Gastroesophageal sphincter (tissue), 4 donors: Measurements from ENCODE around the gene ZNF691. TPM values are rescaled to one million over a fixed set of nuclear protein-coding genes. Genes with fewer than 3 reads are reported as not detected.
"Not testable (repeated sequence)": the region's sequence is repeated elsewhere in the genome, so short reads cannot be mapped to it uniquely, and the experiment has no call there.

Experiments used
- ATAC-seq: fragments of 150-250 bp; one replicate; pipeline ENCODE4 v1.9.1; 2016; ENCODE audit warnings: mild to moderate bottlenecking, moderate library complexity
- H3K27ac ChIP-seq, 4 donors: fragments of 200-600 bp; sonication (generic) in 3 of 4; 1 replicate in 3 of 4; 2 replicates in 1 of 4; pipeline ENCODE4 v1.5.1; 2016 to 2019
- H3K27me3 ChIP-seq: fragments of 200-600 bp; sonication (generic); one replicate; pipeline ENCODE4 v1.5.1; 2019
- H3K36me3 ChIP-seq, 2 donors: fragments of 200-600 bp; sonication (generic); one replicate each; pipeline ENCODE4 v1.5.1; 2019; ENCODE audit warnings: control low read depth in 1 of 2
- H3K4me1 ChIP-seq, 3 donors: fragments of 200-600 bp; sonication (generic); 1 replicate in 2 of 3; 2 replicates in 1 of 3; pipeline ENCODE4 v1.5.1; 2016 to 2019; ENCODE audit warnings: control low read depth in 2 of 3
- H3K4me3 ChIP-seq, 2 donors: fragments of 200-600 bp; sonication (generic); one replicate each; pipeline ENCODE4 v1.5.1; 2019; ENCODE audit warnings: mild to moderate bottlenecking in 1 of 2, moderate library complexity in 1 of 2
- H3K9me3 ChIP-seq, 3 donors: fragments of 200-600 bp; sonication (generic); one replicate each; pipeline ENCODE4 v1.5.1; 2017 to 2019; ENCODE audit warnings: control low read depth in 2 of 3
- CTCF ChIP-seq, 4 experiments: fragments of 200-600 bp in 2 of 4; fragments of 450-650 bp in 2 of 4; sonication (generic) in 1 of 4; IDR thresholded peaks; one replicate each; pipeline ENCODE4 v1.5.1; 2017 to 2019; ENCODE audit warnings: antibody characterized with exemption in 4 of 4, mild to moderate bottlenecking in 2 of 4, moderate library complexity in 2 of 4
- EP300 ChIP-seq: sonication (generic); formaldehyde crosslinking; IDR thresholded peaks from one replicate; pipeline ENCODE4 v1.6.1; 2017; ENCODE audit warnings: antibody characterized with exemption, mild to moderate bottlenecking
- POLR2A ChIP-seq, 2 donors: fragments of 450-650 bp; IDR thresholded peaks; one replicate each; pipeline ENCODE4 v1.6.1; 2017; ENCODE audit warnings: antibody characterized with exemption in 2 of 2, mild to moderate bottlenecking in 2 of 2, moderate library complexity in 1 of 2
- POLR2AphosphoS5 ChIP-seq: sonication (generic); formaldehyde crosslinking; IDR thresholded peaks from one replicate; pipeline ENCODE4 v1.6.1; 2017; ENCODE audit warnings: antibody characterized with exemption
- WGBS, 2 donors: methylation state at CpG; one replicate each; pipeline ENCODE4 v1.1.5; 2018; ENCODE audit warnings: low coverage in 1 of 2; 5-methylcytosine and 5-hydroxymethylcytosine counted together
- total RNA-seq, 4 donors: library from RNA; depleted of rRNA; stranded (reverse); fragments of >200 nt; gene quantifications; one replicate each; pipeline ENCODE4 v1.1.0, GENCODE V29; 2016

Gene ZNF691
- total RNA-seq, 4 donors from 2014 or later, result 11.2 to 22.4 (median 13.8) TPM

GRCh38 chr1:42806593-42806992, 39.8 kb upstream of the ZNF691 start:
- no peaks in the 10 kb centered on the region for H3K27me3 ChIP-seq
- H3K27ac ChIP-seq, result peak overlapping the region in 1 of 4 donors; percentile 14
- H3K4me3 ChIP-seq, result no peak overlapping the region
- TF ChIP-seq POLR2AphosphoS5 (no peak), EP300 (no peak)
- no peak for ATAC-seq
- no peaks in the 10 kb centered on the region for H3K9me3 ChIP-seq
- H3K36me3 ChIP-seq, result peaks cover 0 to 35% of the 10 kb centered on the region in 2 donors
- WGBS, 2 donors, result 84 to 90% methylated on average over 3 to 5 of the region's 5 CpGs
- no peaks in the 10 kb centered on the region for H3K4me1 ChIP-seq

GRCh38 chr1:42807056-42807668, 39.3 kb upstream of the ZNF691 start:
- Histone ChIP-seq H3K27ac (peak overlapping the region in 1 of 4 donors; percentile 14), H3K4me3 (no peak overlapping the region), H3K4me1 (no peaks in the 10 kb centered on the region), H3K27me3 (no peaks in the 10 kb centered on the region), H3K9me3 (no peaks in the 10 kb centered on the region), H3K36me3 (peaks cover 0 to 35% of the 10 kb centered on the region in 2 donors)
- ATAC-seq, result peak; percentile 82
- no peak for TF ChIP-seq CTCF (IDR thresholded peaks at IDR 0.05)
- no peak for TF ChIP-seq POLR2AphosphoS5
- TF ChIP-seq EP300, result no peak
- no peak for TF ChIP-seq POLR2A (IDR thresholded peaks at IDR 0.05)

- WGBS, 2 donors, result 93 to 96% methylated on average over 3 of the region's 3 CpGs
- not testable (repeated sequence) for H3K36me3 ChIP-seq, H3K27me3 ChIP-seq, H3K9me3 ChIP-seq, ATAC-seq, H3K4me3 ChIP-seq, H3K27ac ChIP-seq
- peaks cover 0 to 26% (median 9%) of the 10 kb centered on the region in 3 donors for H3K4me1 ChIP-seq
These were observed 31.6 kb upstream of the ZNF691 start for GRCh38 chr1:42814815-42815214.

GRCh38 chr1:42815941-42816584, 30.4 kb upstream of the ZNF691 start:
- TF ChIP-seq POLR2A (IDR thresholded peaks at IDR 0.05), result no peak
- no peak for TF ChIP-seq POLR2AphosphoS5
- no peak for TF ChIP-seq EP300
- TF ChIP-seq CTCF (IDR thresholded peaks at IDR 0.05), result no peak
- Histone ChIP-seq H3K27ac (peak overlapping the region; percentile 95 to 98 (median 96)), H3K4me1 (peaks cover 0 to 26% (median 9%) of the 10 kb centered on the region in 3 donors), H3K4me3 (peak overlapping the region; percentile 80 to 82), H3K27me3 (no peaks in the 10 kb centered on the region), H3K9me3 (no peaks in the 10 kb centered on the region), H3K36me3 (peaks cover 0 to 6% of the 10 kb centered on the region in 2 donors)
- WGBS, 2 donors, result 12 to 19% methylated on average over 7 of the region's 7 CpGs
- ATAC-seq, result no peak

- H3K9me3 ChIP-seq, result no peaks in the 10 kb centered on the region
- ATAC-seq, result peak; percentile 97
- H3K4me1 ChIP-seq, result peaks cover 0 to 26% (median 9%) of the 10 kb centered on the region in 3 donors
These were observed 29.6 kb upstream of the ZNF691 start, which contains the start of the genes ERMAP and SVBP for GRCh38 chr1:42816585-42817439. TSS of gene ERMAP (plus strand) at chr1:42817122. CDS start at chr1:42830449, 13,327 bp downstream. TSS of gene SVBP (minus strand) at chr1:42817397. CDS start at chr1:42816544, 853 bp downstream.

More at GRCh38 chr1:42816585-42817439, 29.6 kb upstream of the ZNF691 start, which contains the start of the genes ERMAP and SVBP:
- H3K27ac ChIP-seq, result peak within 1 kb of the TSS; percentile 95 to 98 (median 96)
- 0 to 7% methylated on average over 2 to 4 of the region's 66 CpGs for WGBS, 2 donors
- no peaks in the 10 kb centered on the region for H3K27me3 ChIP-seq
- H3K4me3 ChIP-seq, result peak within 1 kb of the TSS; percentile 80 to 82
- H3K36me3 ChIP-seq, result no peaks in the 10 kb centered on the region
- TF ChIP-seq POLR2AphosphoS5, result peak; percentile 29
- TF ChIP-seq POLR2A (IDR thresholded peaks at IDR 0.05), result peak in 1 of 2 donors; percentile 47
- no peak for TF ChIP-seq EP300
- TF ChIP-seq CTCF (IDR thresholded peaks at IDR 0.05), result no peak
